Renal cortical epithelial cell (primary cell): ENCODE results near the gene MECR. TPM values are rescaled to one million over a fixed set of nuclear protein-coding genes. Genes with fewer than 3 reads are reported as not detected.

Experiments
- DNase-seq: peaks from one replicate; pipeline ENCODE4 v3.0.0-alpha.2; 2011; ENCODE audit warnings: low read depth
- total RNA-seq: library from RNA; depleted of rRNA; stranded (reverse); fragments of >200 nt; gene quantifications from 2 replicates; pipeline ENCODE4 v1.2.3, GENCODE V29; 2014

MECR gene
- total RNA-seq, 1 donor from 2014 or later, result 21.5 TPM

GRCh38 chr1:29255134-29255666 lies 24.5 kb upstream of the MECR start:
- no peak for DNase-seq

- no peak for DNase-seq
These were observed 23.6 kb upstream of the MECR start for GRCh38 chr1:29254346-29254745.

- DNase-seq, result no peak
These were observed 22.4 kb upstream of the MECR start for GRCh38 chr1:29253180-29253579.

GRCh38 chr1:29251164-29252124 lies 20.7 kb upstream of the MECR start:
- no peak for DNase-seq

GRCh38 chr1:29249951-29250581 lies 19.3 kb upstream of the MECR start:
- DNase-seq, result no peak

GRCh38 chr1:29249170-29249691 lies 18.5 kb upstream of the MECR start:
- no peak for DNase-seq

- DNase-seq, result no peak
These were observed 17.7 kb upstream of the MECR start for GRCh38 chr1:29248409-29248808.

- DNase-seq, result no peak
These were observed 17.0 kb upstream of the MECR start for GRCh38 chr1:29247571-29248273.

- DNase-seq, result no peak
These were observed 16.3 kb upstream of the MECR start for GRCh38 chr1:29247044-29247443.

- peak; percentile 35 for DNase-seq
These were observed 15.1 kb upstream of the MECR start for GRCh38 chr1:29245876-29246275.

- DNase-seq, result no peak
These were observed 14.5 kb upstream of the MECR start for GRCh38 chr1:29245261-29245660.

- DNase-seq, result no peak
These were observed 13.1 kb upstream of the MECR start for GRCh38 chr1:29243871-29244200.

- no peak for DNase-seq
These were observed 12.5 kb upstream of the MECR start for GRCh38 chr1:29243023-29243870.

GRCh38 chr1:29240986-29241385 lies 10.3 kb upstream of the MECR start:
- DNase-seq, result no peak

- no peak for DNase-seq
These were observed 9.7 kb upstream of the MECR start for GRCh38 chr1:29240400-29240837.

GRCh38 chr1:29239142-29239541 lies 8.4 kb upstream of the MECR start:
- peak; percentile 81 for DNase-seq

- DNase-seq, result no peak
These were observed 7.9 kb upstream of the MECR start for GRCh38 chr1:29238620-29239002.

- no peak for DNase-seq
These were observed 7.3 kb upstream of the MECR start for GRCh38 chr1:29237852-29238619.

- peak; percentile 26 for DNase-seq
These were observed 6.5 kb upstream of the MECR start for GRCh38 chr1:29237129-29237821.

GRCh38 chr1:29236712-29237128 lies 6.0 kb upstream of the MECR start:
- peak; percentile 16 for DNase-seq
